Lung microvascular endothelial cell (primary cell): ENCODE data around the gene KCNQ1. TPM values are rescaled to one million over a fixed set of nuclear protein-coding genes. Genes with fewer than 3 reads are reported as not detected.

ENCODE experiments used
- DNase-seq, 2 donors: peaks; one replicate each; pipeline versions ENCODE4 v3.0.0 to v3.0.0-alpha.2; 2010; ENCODE audit warnings: low read depth in 2 of 2
- total RNA-seq: library from RNA; depleted of rRNA; stranded (reverse); fragments of >200 nt; gene quantifications from 2 replicates; pipeline ENCODE4 v1.2.1, GENCODE V29; 2014

Gene KCNQ1
- total RNA-seq, 1 donor from 2014 or later: not detected

DNA sequence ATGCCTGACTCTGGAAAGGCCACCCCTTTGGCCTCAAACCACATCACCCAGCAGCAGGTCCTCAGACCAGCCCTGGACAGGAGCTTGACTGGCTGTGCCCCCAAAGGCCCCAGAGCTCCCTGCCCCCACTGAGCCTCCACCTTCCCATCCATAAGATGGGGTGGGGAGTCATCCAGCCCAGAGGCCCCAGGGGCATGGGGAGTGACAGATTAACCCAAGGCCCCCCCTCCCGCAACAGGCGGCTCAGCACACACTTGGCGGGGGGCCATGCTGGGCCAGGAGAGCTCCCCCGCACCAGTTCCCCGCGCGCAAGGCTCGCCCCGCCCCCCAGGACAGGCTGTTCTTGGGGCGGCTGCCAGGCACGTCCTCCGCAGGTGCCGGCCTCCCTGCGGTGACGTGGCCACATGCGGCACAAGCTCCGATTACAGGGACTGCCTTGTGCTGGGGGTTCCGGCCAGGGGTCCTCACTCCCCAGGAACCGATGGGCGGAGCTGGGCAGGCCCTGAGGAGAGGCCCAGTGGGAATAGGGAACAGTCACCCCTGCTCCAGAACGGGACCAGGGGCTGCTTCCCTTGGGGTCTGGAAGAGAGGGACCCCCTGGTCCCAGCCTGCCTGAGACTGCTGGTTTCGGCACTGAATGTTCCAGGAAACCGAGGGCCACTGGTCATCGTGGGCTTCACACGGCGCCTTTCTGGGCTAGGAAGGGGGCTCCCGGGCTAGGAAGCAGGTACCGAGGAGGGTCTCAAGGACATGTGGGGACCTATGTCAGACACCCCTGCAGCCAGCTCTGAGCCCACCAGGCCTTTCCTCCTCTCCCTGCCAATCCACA, 445.9 kb downstream of the KCNQ1 start:
- DNase-seq: peak in 1 of 2 donors; percentile 23

DNA sequence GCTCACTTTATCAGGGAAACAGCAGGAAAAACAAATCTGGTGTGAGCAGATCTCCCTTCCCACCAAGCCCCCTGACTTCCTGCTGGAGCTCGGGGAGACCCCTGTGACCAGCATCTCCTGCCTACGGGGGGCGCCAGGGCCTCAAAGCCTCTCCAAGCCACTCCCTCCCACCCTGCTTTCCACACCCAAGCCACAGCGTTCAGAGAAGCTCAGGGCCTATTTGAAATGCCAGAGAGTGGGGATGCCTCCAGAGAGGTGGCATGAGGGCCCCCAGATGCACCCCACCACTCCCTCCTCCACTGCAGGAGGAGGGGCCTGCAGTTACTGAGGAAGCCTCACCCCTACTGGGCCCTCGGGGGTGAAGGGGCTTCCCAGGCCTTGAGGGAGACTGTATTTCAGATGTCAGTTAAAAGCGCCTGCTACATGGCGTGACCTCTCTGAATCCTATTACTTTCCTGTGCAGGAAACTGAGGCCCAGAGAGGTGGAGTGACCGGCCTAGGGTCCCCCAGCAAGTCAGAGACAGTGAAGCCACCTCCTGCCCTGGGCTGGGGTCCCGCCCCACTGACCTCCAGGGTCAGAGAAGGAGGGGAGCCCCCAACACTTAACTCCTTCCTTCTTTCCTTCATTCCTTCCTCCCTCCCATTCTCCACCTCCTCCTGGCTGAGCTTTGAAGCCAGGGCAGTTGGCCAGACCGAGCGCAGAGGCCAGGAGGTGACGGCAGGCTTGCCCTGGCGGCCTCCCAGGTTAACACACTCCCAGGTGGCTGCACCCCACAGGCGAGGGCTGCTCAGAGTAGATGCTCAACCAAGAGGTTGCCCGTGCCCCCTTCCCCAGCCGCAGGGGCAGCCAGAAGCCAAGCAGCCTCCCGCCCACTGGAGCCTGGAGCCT, 446.8 kb downstream of the KCNQ1 start:
- no peak for DNase-seq

DNA sequence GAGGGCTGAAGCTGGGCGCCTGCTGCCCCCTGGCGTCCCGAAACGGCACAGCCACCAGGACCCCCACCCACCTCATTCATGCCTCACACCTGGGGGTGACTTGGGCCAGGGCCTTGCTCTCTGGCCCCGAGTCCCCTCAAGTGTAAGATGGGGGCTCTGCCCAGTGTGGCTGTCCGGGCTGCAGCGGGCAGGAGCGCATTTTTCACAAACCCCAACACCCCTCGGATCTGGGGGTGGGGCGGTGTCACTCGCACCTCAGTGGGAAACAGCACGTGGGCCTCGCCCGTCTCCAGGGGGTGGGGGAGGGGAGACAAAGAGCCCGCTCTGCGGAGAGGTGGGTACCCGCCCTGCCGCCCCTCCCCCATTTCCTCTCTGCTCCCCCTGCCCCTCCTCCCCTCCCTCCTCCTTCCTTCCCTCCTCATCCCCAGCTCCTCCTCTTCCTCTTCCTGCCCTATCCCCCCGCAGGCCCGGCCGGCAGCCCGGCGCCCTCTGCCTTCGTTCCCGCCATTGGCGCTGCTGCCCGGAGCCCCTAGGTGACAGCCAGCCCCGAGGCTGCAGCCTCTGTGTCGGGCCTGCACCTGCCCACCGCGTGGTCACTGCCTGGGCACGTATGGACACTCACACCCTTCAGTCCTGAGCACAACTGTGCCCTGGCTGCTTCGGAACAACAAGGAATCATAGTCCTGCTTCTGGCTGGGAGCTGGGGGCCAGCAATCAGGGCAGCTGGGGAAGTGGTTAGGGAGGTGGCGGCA, 447.6 kb downstream of the KCNQ1 start:
- peak; percentile 44 to 70 for DNase-seq

DNA sequence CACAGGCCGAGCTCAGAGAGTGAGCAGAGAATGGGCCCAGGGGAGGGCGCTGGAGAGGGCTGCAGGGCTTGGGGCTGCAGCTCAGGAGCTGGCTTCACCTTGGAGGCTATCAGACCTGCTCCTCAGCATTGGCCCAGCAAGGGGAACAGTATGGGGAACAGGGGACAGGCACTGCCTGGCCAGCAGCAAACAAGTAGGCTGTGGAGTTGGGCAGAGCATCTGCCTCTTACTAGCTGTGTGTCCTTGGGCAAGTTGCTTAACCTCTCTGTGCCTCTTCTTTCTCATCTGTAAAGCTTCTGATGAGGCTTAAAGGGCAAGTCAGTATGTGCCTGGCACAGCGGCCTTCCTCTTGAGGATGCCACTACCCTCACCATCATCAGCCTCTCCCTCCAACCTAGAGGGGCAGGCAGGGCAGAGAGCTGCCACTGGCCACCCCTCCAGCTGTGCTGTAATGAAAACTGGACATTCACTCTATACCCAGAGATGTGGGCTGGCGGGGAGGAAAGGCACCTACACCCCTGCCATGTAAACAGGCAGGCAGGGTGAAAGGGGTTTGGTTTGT, 448.2 kb downstream of the KCNQ1 start:
- no peak for DNase-seq

DNA sequence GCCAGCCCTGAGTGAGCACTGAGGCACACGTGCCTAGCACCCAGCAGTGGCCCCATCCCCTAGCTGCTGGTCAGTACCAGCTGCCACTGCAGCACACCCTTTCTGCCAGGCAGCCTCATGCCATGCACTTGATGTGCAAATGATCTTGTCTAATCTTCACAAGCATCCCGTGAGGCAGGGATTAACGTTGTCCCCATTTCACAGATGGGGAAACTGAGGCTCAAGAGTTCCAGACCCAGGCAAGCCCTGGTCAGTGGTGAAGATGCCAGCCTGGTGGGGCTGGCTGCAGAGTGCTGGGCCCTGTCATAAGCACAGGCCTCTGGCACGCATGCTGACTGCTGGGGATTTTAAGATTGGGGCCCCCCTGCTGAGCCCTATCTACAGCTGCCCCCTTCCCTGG, 449.1 kb downstream of the KCNQ1 start:
- DNase-seq: no peak

DNA sequence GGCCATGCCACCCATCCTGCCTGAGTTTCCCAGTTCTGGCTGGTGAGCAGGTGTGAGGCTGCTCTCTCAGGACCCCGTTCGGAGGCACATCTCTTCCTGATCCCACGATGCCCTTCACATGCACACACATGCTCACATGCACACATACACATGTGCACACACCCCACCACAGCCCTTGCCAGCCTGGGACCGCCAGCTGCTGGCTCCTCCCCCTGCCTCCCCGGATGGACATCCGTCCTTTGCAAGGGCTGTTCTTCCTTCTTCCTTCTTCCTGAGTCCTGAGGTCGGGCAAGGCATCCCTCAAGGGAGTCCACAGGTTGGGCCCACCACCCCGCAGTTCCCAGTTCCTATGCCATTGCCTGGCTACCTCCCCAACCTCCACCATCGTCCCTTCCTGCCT, 451.2 kb downstream of the KCNQ1 start:
- DNase-seq: no peak

DNA sequence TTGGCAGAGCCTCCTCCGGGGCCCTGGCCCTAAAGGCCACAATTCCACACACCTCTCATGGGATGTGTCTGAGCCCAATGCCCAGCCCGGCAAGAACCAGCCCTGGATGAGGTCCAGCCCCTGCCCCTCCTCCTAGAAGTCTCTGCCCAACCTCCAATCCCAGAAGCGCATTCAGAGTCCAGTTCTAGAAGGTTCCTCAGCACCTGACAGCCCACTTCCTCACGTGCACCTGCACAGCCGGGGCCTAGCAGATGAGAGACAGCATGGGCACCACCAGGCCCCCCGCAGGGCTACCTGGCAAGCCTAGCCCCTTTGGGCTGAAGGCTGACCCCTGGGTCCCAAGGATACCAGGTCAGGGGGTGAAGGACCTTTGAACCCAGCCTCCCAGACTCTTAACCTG, 452.2 kb downstream of the KCNQ1 start:
- no peak for DNase-seq

DNA sequence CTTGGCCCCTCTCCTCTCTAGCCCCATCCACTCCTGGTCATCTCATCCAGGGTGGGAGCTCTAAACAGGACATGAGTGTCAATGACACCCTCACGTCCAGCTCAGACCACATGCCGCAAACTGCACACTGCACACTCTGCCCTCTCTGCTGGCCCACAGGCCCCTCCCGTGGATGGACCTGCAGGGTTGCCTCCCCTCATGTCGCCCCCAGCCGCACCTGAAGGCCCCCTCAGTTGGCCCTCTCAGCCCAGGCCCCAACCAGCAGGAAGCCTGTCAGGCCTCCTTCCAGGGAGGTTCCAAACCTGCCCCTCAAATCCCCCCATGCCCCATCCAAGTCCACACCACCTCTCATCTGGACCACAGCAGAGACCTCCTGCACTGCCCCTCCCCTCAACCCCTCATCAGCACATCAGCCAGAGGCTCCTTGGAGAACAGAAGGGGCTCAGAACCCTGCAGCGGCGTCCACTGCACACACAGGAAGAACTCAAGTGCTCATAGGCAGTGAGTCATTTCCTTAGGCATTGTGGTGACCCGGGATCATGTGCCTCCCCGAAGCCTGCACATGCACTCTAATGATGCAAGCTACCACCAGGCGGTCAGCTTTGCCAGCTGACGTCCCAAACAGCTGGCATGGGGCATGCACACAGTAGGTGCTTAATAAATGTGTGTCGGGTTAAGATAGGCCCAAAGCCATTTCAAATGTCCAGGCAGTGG, 453.7 kb downstream of the KCNQ1 start:
- peak; percentile 91 to 92 for DNase-seq

Other genes starting within 250 kb of the KCNQ1 start
- gene ASCL2, start 174.4 kb upstream of the KCNQ1 start, total RNA-seq: under 0.01 TPM in 1 of 2 replicates, not detected in the other
- gene C11orf21, start 143.1 kb upstream of the KCNQ1 start, total RNA-seq: not detected in 2 replicates
- gene TSPAN32, start 143.0 kb upstream of the KCNQ1 start, total RNA-seq: not detected in 2 replicates
- gene CD81, start 67.7 kb upstream of the KCNQ1 start, total RNA-seq: 140 and 212 TPM in 2 replicates
- 36.8 and 57.3 TPM in 2 replicates for gene TSSC4, start 44.3 kb upstream of the KCNQ1 start, total RNA-seq
- not detected in 2 replicates for gene TRPM5, start 494 bp upstream of the KCNQ1 start, total RNA-seq